ENCODE data around the gene DTHD1.
A peak's percentile ranks its signal among the peaks of the same experiment; 100 is the strongest.

The DTHD1 gene

GRCh38 chr4:36273276-36273675 is 8.1 kb upstream of the DTHD1 start:
- DNase-seq = no peak

- DNase-seq = no peak
Measured at GRCh38 chr4:36274158-36274557, 7.3 kb upstream of the DTHD1 start.

GRCh38 chr4:36277533-36277932 is 3.9 kb upstream of the DTHD1 start:
- no peak for DNase-seq

DNA sequence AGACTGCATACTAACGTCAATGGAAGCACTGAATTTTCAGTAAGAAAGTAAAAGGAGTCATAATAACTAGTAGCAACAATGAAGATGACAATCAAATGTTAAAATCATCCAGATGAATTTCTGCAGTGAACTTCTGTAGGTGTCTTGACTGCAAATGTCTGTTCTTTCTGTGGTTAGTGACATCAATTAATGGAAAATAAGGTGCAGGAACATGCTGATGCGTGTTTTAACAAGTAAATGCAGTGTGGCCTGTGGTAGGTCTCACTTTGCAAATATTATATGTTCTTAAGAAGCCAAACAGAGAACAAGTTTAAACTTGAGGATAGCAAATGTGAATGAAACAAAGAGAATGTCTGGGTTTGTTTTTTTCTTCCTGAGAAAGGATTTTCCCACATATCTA is 2.6 kb upstream of the DTHD1 start:
- no peak for DNase-seq

GRCh38 chr4:36280555-36280954 is 861 bp upstream of the DTHD1 start:
- DNase-seq = no peak

- DNase-seq = no peak
Measured at GRCh38 chr4:36282503-36283030, 1.2 kb downstream of the DTHD1 start.

DNA sequence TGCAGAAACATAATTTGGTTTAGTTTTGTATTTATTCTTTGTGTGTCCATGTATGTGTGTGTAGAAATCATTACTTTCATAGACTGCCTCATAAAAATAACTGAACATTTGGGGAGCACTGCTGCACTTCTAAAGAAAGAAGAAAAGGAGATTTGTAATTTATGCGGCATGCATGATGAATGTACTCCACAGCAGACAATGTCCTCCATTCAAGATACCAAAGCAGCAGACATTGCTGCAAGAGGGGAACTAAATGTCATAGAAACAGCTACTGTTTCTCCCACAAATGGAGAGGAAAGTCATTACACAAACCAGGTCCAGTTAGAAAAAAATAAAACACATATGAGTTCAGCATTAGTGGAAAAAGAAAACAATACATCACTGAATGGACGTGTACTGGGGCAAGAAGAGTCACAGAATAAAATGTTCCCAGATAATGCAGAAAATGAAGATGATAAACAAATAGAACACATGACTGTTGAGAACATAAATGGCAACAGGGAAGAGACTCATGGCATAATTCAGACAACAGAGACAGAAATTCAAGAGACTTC is 2.6 kb downstream of the DTHD1 start:
- no peak for DNase-seq

- no peak for DNase-seq
Measured at GRCh38 chr4:36285784-36286480, 4.5 kb downstream of the DTHD1 start.

GRCh38 chr4:36286481-36286871 is 5.1 kb downstream of the DTHD1 start:
- no peak for DNase-seq

- no peak for DNase-seq
Measured at GRCh38 chr4:36288731-36289426, 7.5 kb downstream of the DTHD1 start.

- peak; percentile 12 for DNase-seq
Measured at GRCh38 chr4:36290641-36291040, 9.2 kb downstream of the DTHD1 start.

GRCh38 chr4:36292556-36293188 is 11.3 kb downstream of the DTHD1 start:
- no peak for DNase-seq

GRCh38 chr4:36301127-36301526 is 19.7 kb downstream of the DTHD1 start:
- no peak for DNase-seq

DNA sequence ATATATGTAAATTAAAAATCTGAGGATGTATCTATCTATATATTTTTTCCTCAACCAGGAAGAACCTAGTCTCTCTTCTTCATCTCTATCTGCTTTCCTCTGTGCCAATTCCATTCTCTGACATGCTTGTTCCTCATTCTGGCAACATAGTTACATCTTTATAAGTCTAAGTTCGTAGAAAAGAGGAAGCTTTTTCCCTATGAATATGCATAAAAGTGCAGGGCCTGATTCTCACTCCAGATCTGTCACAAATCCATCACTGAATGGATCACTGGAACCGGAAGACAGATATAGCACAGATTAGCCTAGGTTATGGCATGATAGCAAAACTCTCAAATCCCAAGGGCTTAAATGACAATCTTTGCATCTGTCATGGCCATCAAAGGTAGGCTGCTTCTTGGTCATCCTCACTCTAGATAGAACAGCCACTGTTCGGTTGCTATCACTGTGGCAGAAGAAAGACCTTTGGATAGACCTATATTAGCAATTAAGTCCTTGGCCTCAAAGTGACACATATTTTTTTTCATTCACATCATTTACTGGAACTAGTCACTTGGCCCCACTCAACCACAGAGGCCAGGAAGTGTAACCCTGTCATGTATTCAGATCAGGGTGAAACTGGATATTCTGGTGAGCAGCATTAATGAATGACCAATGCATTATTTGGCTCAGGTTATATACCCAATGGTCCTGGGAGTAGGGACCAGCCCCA is 22.2 kb downstream of the DTHD1 start:
- no peak for DNase-seq

GRCh38 chr4:36304138-36304681 is 22.8 kb downstream of the DTHD1 start:
- DNase-seq = no peak

GRCh38 chr4:36308150-36308549 is 26.7 kb downstream of the DTHD1 start:
- DNase-seq = no peak

GRCh38 chr4:36310216-36310615 is 28.8 kb downstream of the DTHD1 start:
- DNase-seq = no peak

- no peak for DNase-seq
Measured at GRCh38 chr4:36310793-36311192, 29.4 kb downstream of the DTHD1 start.

GRCh38 chr4:36312511-36312910 is 31.1 kb downstream of the DTHD1 start:
- no peak for DNase-seq

DNA sequence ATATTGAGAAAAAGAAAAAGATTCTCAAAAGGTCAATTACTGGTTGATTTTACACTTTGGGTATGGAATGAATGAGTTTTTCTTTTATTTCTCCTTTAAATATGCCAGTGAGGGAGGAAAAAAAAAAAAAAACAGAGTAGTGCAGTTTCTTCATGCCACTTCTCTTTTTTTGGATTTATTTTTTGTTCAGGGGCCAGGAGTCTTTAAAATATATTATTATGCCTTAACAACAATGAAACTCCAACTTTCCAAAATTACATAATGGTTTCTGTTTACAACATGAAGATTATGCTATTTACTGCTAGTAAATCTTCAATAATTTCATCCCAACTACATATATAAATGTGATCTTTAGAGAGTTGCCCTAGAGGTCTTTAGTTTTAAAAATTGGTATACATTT is 31.9 kb downstream of the DTHD1 start:
- DNase-seq = no peak

GRCh38 chr4:36313703-36314102 is 32.3 kb downstream of the DTHD1 start:
- no peak for DNase-seq

DNA sequence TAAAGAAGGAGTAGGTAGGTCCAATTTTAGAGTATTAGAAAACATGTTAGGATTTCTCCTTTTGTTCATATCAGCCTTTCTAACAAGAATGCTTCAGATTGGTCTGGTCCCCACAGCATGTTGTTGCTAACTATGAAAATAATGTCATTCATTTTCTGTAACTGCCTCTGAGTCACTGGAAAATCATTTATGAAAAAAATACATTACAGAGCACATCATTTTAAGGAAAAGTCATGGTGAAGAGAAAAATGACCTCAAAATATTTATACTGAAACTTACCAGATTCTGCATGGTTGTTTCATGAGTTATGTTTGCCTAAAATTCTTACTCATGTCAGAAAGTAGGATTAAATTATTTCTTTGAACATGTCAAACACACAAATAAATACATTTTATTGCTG is 35.2 kb downstream of the DTHD1 start:
- DNase-seq = no peak

- DNase-seq = no peak
Measured at GRCh38 chr4:36317721-36318120, 36.3 kb downstream of the DTHD1 start.
